ENCODE data around the gene MYBPH. TPM values are rescaled to one million over a fixed set of nuclear protein-coding genes. Genes with fewer than 3 reads are reported as not detected.

Gene MYBPH
- total RNA-seq, 1 donor from 2014 or later = not detected

GRCh38 chr1:203161703-203162102 lies 13.9 kb downstream of the MYBPH start:
- Histone ChIP-seq H3K4me3 (ENCODE audit: insufficient read depth, low read depth, low read length) (no peak overlapping the region), H3K4me2 (ENCODE audit: low read length) (no peak overlapping the region), H3K9ac (ENCODE audit: low read length) (no peak overlapping the region), H3K9me3 (ENCODE audit: insufficient read depth, low read depth, low read length) (peaks cover 4% of the 10 kb centered on the region), H2AFZ (ENCODE audit: low read depth, low read length) (no peak overlapping the region), H3K27me3 (ENCODE audit: insufficient read depth, low read length) (peaks cover 2% of the 10 kb centered on the region), H3K4me1 (ENCODE audit: insufficient read depth, low read length) (no peaks in the 10 kb centered on the region), H3K27ac (ENCODE audit: low read depth, low read length) (no peak overlapping the region), H3K36me3 (ENCODE audit: insufficient read depth, low read length) (no peaks in the 10 kb centered on the region), H3K79me2 (ENCODE audit: insufficient read depth, low read length) (no peaks in the 10 kb centered on the region), H4K20me1 (ENCODE audit: insufficient read depth, low read length) (peaks cover 3% of the 10 kb centered on the region)
- peaks cover 53% of the 10 kb centered on the region for H3K27me3 Mint-ChIP-seq (ENCODE audit: low read depth, unreplicated experiment)
- no peak for TF ChIP-seq EZH2 (IDR thresholded peaks at IDR 0.05; ENCODE audit: insufficient read depth, low read length)
- no peak for TF ChIP-seq CTCF (IDR thresholded peaks at IDR 0.05; ENCODE audit: insufficient read depth, low read depth, low read length)
- H3K27ac Mint-ChIP-seq (ENCODE audit: unreplicated experiment) = no peak overlapping the region
- FAIRE-seq (no peak), DNase-seq (ENCODE audit: low read depth) (no peak)
- H3K4me1 Mint-ChIP-seq (ENCODE audit: low read depth, unreplicated experiment) = no peaks in the 10 kb centered on the region
- no peak overlapping the region for H3K4me3 Mint-ChIP-seq (ENCODE audit: unreplicated experiment)
- peaks cover 27% of the 10 kb centered on the region for H3K36me3 Mint-ChIP-seq (ENCODE audit: low read depth, unreplicated experiment)
- peaks cover 34% of the 10 kb centered on the region for H3K9me3 Mint-ChIP-seq (ENCODE audit: unreplicated experiment)

- TF ChIP-seq EZH2 (IDR thresholded peaks at IDR 0.05; ENCODE audit: insufficient read depth, low read length) = no peak
- no peak for TF ChIP-seq CTCF (IDR thresholded peaks at IDR 0.05; ENCODE audit: insufficient read depth, low read depth, low read length)
- no peak for FAIRE-seq
- Histone ChIP-seq H3K4me2 (ENCODE audit: low read length) (no peak overlapping the region), H3K9me3 (ENCODE audit: insufficient read depth, low read depth, low read length) (peaks cover 4% of the 10 kb centered on the region), H3K9ac (ENCODE audit: low read length) (no peak overlapping the region), H3K27me3 (ENCODE audit: insufficient read depth, low read length) (peaks cover 2% of the 10 kb centered on the region), H4K20me1 (ENCODE audit: insufficient read depth, low read length) (peaks cover 3% of the 10 kb centered on the region), H3K27ac (ENCODE audit: low read depth, low read length) (no peak overlapping the region), H3K4me3 (ENCODE audit: insufficient read depth, low read depth, low read length) (no peak overlapping the region), H2AFZ (ENCODE audit: low read depth, low read length) (no peak overlapping the region), H3K4me1 (ENCODE audit: insufficient read depth, low read length) (no peaks in the 10 kb centered on the region), H3K79me2 (ENCODE audit: insufficient read depth, low read length) (no peaks in the 10 kb centered on the region), H3K36me3 (ENCODE audit: insufficient read depth, low read length) (no peaks in the 10 kb centered on the region)
- Mint-ChIP-seq H3K36me3 (ENCODE audit: low read depth, unreplicated experiment) (peaks cover 28% of the 10 kb centered on the region), H3K4me1 (ENCODE audit: low read depth, unreplicated experiment) (no peaks in the 10 kb centered on the region), H3K4me3 (ENCODE audit: unreplicated experiment) (no peak overlapping the region), H3K27me3 (ENCODE audit: low read depth, unreplicated experiment) (peaks cover 48% of the 10 kb centered on the region), H3K27ac (ENCODE audit: unreplicated experiment) (no peak overlapping the region), H3K9me3 (ENCODE audit: unreplicated experiment) (peaks cover 34% of the 10 kb centered on the region)
- DNase-seq (ENCODE audit: low read depth) = no peak
Observed at GRCh38 chr1:203161175-203161574, 14.5 kb downstream of the MYBPH start.

- FAIRE-seq (no peak), DNase-seq (ENCODE audit: low read depth) (no peak)
- Histone ChIP-seq H3K27ac (ENCODE audit: low read depth, low read length) (no peak overlapping the region), H3K27me3 (ENCODE audit: insufficient read depth, low read length) (peaks cover 2% of the 10 kb centered on the region), H3K4me1 (ENCODE audit: insufficient read depth, low read length) (no peaks in the 10 kb centered on the region), H4K20me1 (ENCODE audit: insufficient read depth, low read length) (peaks cover 3% of the 10 kb centered on the region), H3K79me2 (ENCODE audit: insufficient read depth, low read length) (no peaks in the 10 kb centered on the region), H2AFZ (ENCODE audit: low read depth, low read length) (no peak overlapping the region), H3K36me3 (ENCODE audit: insufficient read depth, low read length) (no peaks in the 10 kb centered on the region), H3K4me2 (ENCODE audit: low read length) (no peak overlapping the region), H3K9me3 (ENCODE audit: insufficient read depth, low read depth, low read length) (peaks cover 4% of the 10 kb centered on the region), H3K9ac (ENCODE audit: low read length) (no peak overlapping the region), H3K4me3 (ENCODE audit: insufficient read depth, low read depth, low read length) (no peak overlapping the region)
- Mint-ChIP-seq H3K27ac (ENCODE audit: unreplicated experiment) (no peak overlapping the region), H3K4me1 (ENCODE audit: low read depth, unreplicated experiment) (no peaks in the 10 kb centered on the region), H3K9me3 (ENCODE audit: unreplicated experiment) (peaks cover 27% of the 10 kb centered on the region), H3K4me3 (ENCODE audit: unreplicated experiment) (no peak overlapping the region), H3K36me3 (ENCODE audit: low read depth, unreplicated experiment) (peaks cover 22% of the 10 kb centered on the region), H3K27me3 (ENCODE audit: low read depth, unreplicated experiment) (peaks cover 37% of the 10 kb centered on the region)
- TF ChIP-seq CTCF (IDR thresholded peaks at IDR 0.05; ENCODE audit: insufficient read depth, low read depth, low read length) = no peak
- TF ChIP-seq EZH2 (IDR thresholded peaks at IDR 0.05; ENCODE audit: insufficient read depth, low read length) = no peak
Observed at GRCh38 chr1:203159844-203160243, 15.8 kb downstream of the MYBPH start.

Measured in astrocyte (in vitro differentiated cells and primary cell).